Measurements from ENCODE around the gene TLNRD1.

GRCh38 chr15:80979538-80980200 is 21.1 kb upstream of the TLNRD1 start:
- no peak for TF ChIP-seq CTCF (IDR thresholded peaks at IDR 0.05)
- no peak for TF ChIP-seq POLR2A (IDR thresholded peaks at IDR 0.05)
- no peak for TF ChIP-seq POLR2AphosphoS5 (IDR thresholded peaks at IDR 0.05)
